Spleen (tissue), 11 donors: ENCODE results near the gene PPP1R9B. TPM values are rescaled to one million over a fixed set of nuclear protein-coding genes. Genes with fewer than 3 reads are reported as not detected.
A peak's percentile ranks its signal among the peaks of the same experiment; 100 is the strongest.

ENCODE experiments used
- DNase-seq: peaks from one replicate; pipeline ENCODE4 v3.0.0-alpha.2; 2020
- H3K27ac ChIP-seq, 8 donors: fragments of 200-600 bp; sonication (generic) in 7 of 8; 1 replicate in 4 of 8; 2 replicates in 4 of 8; pipeline versions ENCODE4 v1.5.0 to v1.8.0; 2016 to 2021; ENCODE audit warnings: inconsistent platforms in 4 of 8, mild to moderate bottlenecking in 4 of 8, moderate library complexity in 1 of 8
- H3K27me3 ChIP-seq, 7 donors: fragments of 200-600 bp; sonication (generic) in 6 of 7; replicated peaks in 1 of 7; 1 replicate in 4 of 7; 2 replicates in 3 of 7; pipeline versions ENCODE4 v1.5.0 to v1.8.0; 2016 to 2021; ENCODE audit warnings: inconsistent platforms in 3 of 7, mild to moderate bottlenecking in 1 of 7
- H3K36me3 ChIP-seq, 6 donors: fragments of 200-600 bp; sonication (generic) in 5 of 6; 1 replicate in 4 of 6; 2 replicates in 2 of 6; pipeline versions ENCODE4 v1.5.0 to v1.8.0; 2016 to 2021; ENCODE audit warnings: inconsistent platforms in 2 of 6
- H3K4me1 ChIP-seq, 6 donors: fragments of 200-600 bp; sonication (generic) in 5 of 6; 1 replicate in 3 of 6; 2 replicates in 3 of 6; pipeline versions ENCODE4 v1.5.0 to v1.8.0; 2016 to 2021; ENCODE audit warnings: inconsistent platforms in 3 of 6
- H3K4me3 ChIP-seq, 8 donors: fragments of 200-600 bp; sonication (generic) in 7 of 8; 1 replicate in 4 of 8; 2 replicates in 4 of 8; pipeline versions ENCODE4 v1.5.0 to v1.8.0; 2016 to 2021; ENCODE audit warnings: inconsistent platforms in 4 of 8, mild to moderate bottlenecking in 4 of 8, moderate library complexity in 2 of 8
- H3K9me3 ChIP-seq, 8 donors: fragments of 200-600 bp; sonication (generic) in 7 of 8; 1 replicate in 4 of 8; 2 replicates in 4 of 8; pipeline versions ENCODE4 v1.5.0 to v1.8.0; 2016 to 2021; ENCODE audit warnings: inconsistent platforms in 4 of 8
- CTCF ChIP-seq, 11 experiments: fragments of 200-600 bp in 7 of 11; fragments of 450-650 bp in 4 of 11; sonication (generic) in 4 of 11; IDR thresholded peaks in 8 of 11; conservative IDR thresholded peaks in 3 of 11; 1 replicate in 7 of 11; 2 replicates in 4 of 11; pipeline versions ENCODE4 v1.4.0 to v1.8.0; 2016 to 2021; ENCODE audit warnings: antibody characterized with exemption in 11 of 11, inconsistent platforms in 4 of 11, mild to moderate bottlenecking in 1 of 11
- POLR2A ChIP-seq, 3 donors: fragments of 450-650 bp; IDR thresholded peaks; one replicate each; pipeline ENCODE4 v1.5.1; 2017; ENCODE audit warnings: antibody characterized with exemption in 3 of 3, mild to moderate bottlenecking in 1 of 3
- POLR2AphosphoS5 ChIP-seq, 3 donors: sonication (generic); formaldehyde crosslinking; IDR thresholded peaks; one replicate each; pipeline ENCODE4 v1.5.1; 2017; ENCODE audit warnings: antibody characterized with exemption in 3 of 3
- WGBS, 5 donors: extraction: QIAGEN DNeasy Blood & Tissue Kit in 3 of 5; methylation state at CpG; one replicate each; pipeline versions ENCODE4 v1.1.5 to v1.1.7; 2013 to 2018; 5-methylcytosine and 5-hydroxymethylcytosine counted together
- intact Hi-C: fragments of 100-400 bp; cut with DNase I; formaldehyde crosslinking; loops from one replicate; pipeline ENCODE4 v1.15.0; 2023; ENCODE audit warnings: low total_unique reads
- polyA plus RNA-seq, 3 donors: library from polyadenylated mRNA; stranded (reverse); fragments of 200-250 nt; gene quantifications; one replicate each; pipeline ENCODE4 v1.2.1, GENCODE V29; 2013
- total RNA-seq, 7 donors: library from RNA; depleted of rRNA in 3 of 7; stranded (reverse); fragments of >200 nt in 3 of 7; fragmentation: NEBNext Ultra II Directional in 4 of 7; extraction: Animal tissue kit (Norgen Biotek cat#: 25700) in 4 of 7; gene quantifications; one replicate each; pipeline versions ENCODE4 v1.1.0 to v1.2.1, GENCODE V29; 2016 to 2021
- donor health status: healthy with polysubstance abuse.
- donor health status: DM: no; HTN: no; CAD: no; lungs with moderate emphysema.
- donor health status: DM: no; HTN: no; CAD: no.
- donor health status: Bipolar disorder and iron deficiency.
- donor health status: healthy.
- donor health status: DM: no; HTN: no; CAD: no.
- donor health status: DM: yes; HTN: yes; CAD: no.

The PPP1R9B gene
- total and polyA plus RNA-seq, 10 donors = 30.0 to 136 (median 86.2) TPM

- Histone ChIP-seq H3K27me3 (no peaks in the 10 kb centered on the region), H3K27ac (peak overlapping the region in 3 of 8 donors; percentile 60 to 77 (median 65)), H3K36me3 (peaks cover 0 to 26% (median 0%) of the 10 kb centered on the region in 6 donors), H3K4me1 (peaks cover 13 to 57% (median 37%) of the 10 kb centered on the region in 6 donors), H3K4me3 (no peak overlapping the region), H3K9me3 (no peaks in the 10 kb centered on the region)
- 81 to 91% (median 86%) methylated on average over 18 of the region's 18 CpGs for WGBS, 5 donors
- TF ChIP-seq CTCF (IDR thresholded peaks at IDR 0.05 in 8 of 11, conservative IDR thresholded peaks at IDR 0.05 in 3 of 11) = no peak
- TF ChIP-seq POLR2A (IDR thresholded peaks at IDR 0.05) = no peak
- TF ChIP-seq POLR2AphosphoS5 (IDR thresholded peaks at IDR 0.05) = no peak
- no peak for DNase-seq
- intact Hi-C loops = no loop called here
These were observed 32.4 kb upstream of the PPP1R9B start for GRCh38 chr17:50182783-50183420.

- H3K4me1 ChIP-seq = peaks cover 17 to 67% (median 42%) of the 10 kb centered on the region in 6 donors
- WGBS, 5 donors = 78 to 93% (median 80%) methylated on average over 12 of the region's 12 CpGs
- no peaks in the 10 kb centered on the region for H3K27me3 ChIP-seq
- no peak for DNase-seq
- no peak overlapping the region for H3K27ac ChIP-seq
- TF ChIP-seq POLR2AphosphoS5 (IDR thresholded peaks at IDR 0.05) (no peak), CTCF (IDR thresholded peaks at IDR 0.05 in 8 of 11, conservative IDR thresholded peaks at IDR 0.05 in 3 of 11) (no peak), POLR2A (IDR thresholded peaks at IDR 0.05) (no peak)
- H3K36me3 ChIP-seq = peaks cover 0 to 16% (median 0%) of the 10 kb centered on the region in 6 donors
- H3K4me3 ChIP-seq = no peak overlapping the region
- intact Hi-C loops = no loop called here
- H3K9me3 ChIP-seq = no peaks in the 10 kb centered on the region
These were observed 31.4 kb upstream of the PPP1R9B start for GRCh38 chr17:50181591-50182560.

- Histone ChIP-seq H3K27ac (no peak overlapping the region), H3K36me3 (peaks cover 0 to 8% (median 0%) of the 10 kb centered on the region in 6 donors), H3K9me3 (no peaks in the 10 kb centered on the region), H3K4me3 (no peak overlapping the region), H3K4me1 (peaks cover 17 to 70% (median 42%) of the 10 kb centered on the region in 6 donors), H3K27me3 (no peaks in the 10 kb centered on the region)
- no peak for DNase-seq
- intact Hi-C loops = no loop called here
- TF ChIP-seq POLR2A (IDR thresholded peaks at IDR 0.05) = no peak
- TF ChIP-seq CTCF (IDR thresholded peaks at IDR 0.05 in 8 of 11, conservative IDR thresholded peaks at IDR 0.05 in 3 of 11) = no peak
- no peak for TF ChIP-seq POLR2AphosphoS5 (IDR thresholded peaks at IDR 0.05)
- WGBS, 5 donors = 87 to 96% (median 93%) methylated on average over 10 to 13 of the region's 13 CpGs
These were observed 30.7 kb upstream of the PPP1R9B start for GRCh38 chr17:50181144-50181543.

GRCh38 chr17:50180620-50181019 is 30.1 kb upstream of the PPP1R9B start:
- intact Hi-C loops = no loop called here
- Histone ChIP-seq H3K9me3 (no peaks in the 10 kb centered on the region), H3K27ac (no peak overlapping the region), H3K36me3 (peaks cover 0 to 3% (median 0%) of the 10 kb centered on the region in 6 donors), H3K27me3 (no peaks in the 10 kb centered on the region), H3K4me3 (no peak overlapping the region), H3K4me1 (peaks cover 17 to 66% (median 41%) of the 10 kb centered on the region in 6 donors)
- WGBS, 5 donors = 83 to 93% (median 87%) methylated on average over 12 of the region's 12 CpGs
- no peak for DNase-seq
- TF ChIP-seq POLR2AphosphoS5 (IDR thresholded peaks at IDR 0.05) (no peak), POLR2A (IDR thresholded peaks at IDR 0.05) (no peak), CTCF (IDR thresholded peaks at IDR 0.05 in 8 of 11, conservative IDR thresholded peaks at IDR 0.05 in 3 of 11) (no peak)
